K562 (cell line): ENCODE data around the gene CEP135. TPM values are rescaled to one million over a fixed set of nuclear protein-coding genes. Genes with fewer than 3 reads are reported as not detected.

ENCODE experiments used
- CHD7 ChIP-seq: fragments of 200-600 bp; sonication (generic); IDR thresholded peaks from one replicate; pipeline ENCODE4 v1.6.1; 2012; ENCODE audit warnings: mild to moderate bottlenecking, low read depth, low read length, inconsistent platforms
- ETS2 ChIP-seq: IDR thresholded peaks from 2 replicates; pipeline ENCODE4 v1.6.1; 2016; ENCODE audit warnings: borderline replicate concordance, missing genetic modification characterization, mild to moderate bottlenecking, moderate library complexity, missing compliant biosample characterization; ENCODE audit not compliant: poor library complexity, severe bottlenecking
- MCM5 ChIP-seq: fragments of 450-650 bp; IDR thresholded peaks from 2 replicates; pipeline ENCODE4 v1.6.1; 2016; ENCODE audit warnings: low read depth
- NCOA1 ChIP-seq: fragments of 450-650 bp; IDR thresholded peaks from 2 replicates; pipeline ENCODE4 v1.6.1; 2016; ENCODE audit warnings: low read depth
- NFIX ChIP-seq: fragments of 250-450 bp; sonication (Bioruptor Pico); IDR thresholded peaks from 2 replicates; pipeline ENCODE4 v1.4.0; 2020; ENCODE audit warnings: low read depth, mild to moderate bottlenecking, moderate library complexity
- POLR2H ChIP-seq: IDR thresholded peaks from 2 replicates; pipeline ENCODE4 v1.6.1; 2016; ENCODE audit warnings: missing genetic modification characterization, low read depth, mild to moderate bottlenecking, control low read depth, missing compliant biosample characterization, moderate library complexity
- PRDM10 ChIP-seq: fragments of 450-650 bp; IDR thresholded peaks from 2 replicates; pipeline ENCODE4 v1.6.1; 2018; ENCODE audit not compliant: partially characterized antibody
- polyA plus RNA-seq, 8 experiments: library from polyadenylated mRNA; depleted of rRNA in 4 of 8; stranded (reverse) in 5 of 8; unstranded in 3 of 8; fragments of >200 nt; fragmentation: Nextera tagmentation in 2 of 8; fragmentation: Illumina TruSeq in 1 of 8; extraction: Ambion mirVana in 2 of 8; extraction: Trizol in 1 of 8; gene quantifications; 2 replicates each; pipeline versions ENCODE4 v1.2.1 to v1.2.3, GENCODE V29; 2011 to 2014; ENCODE audit warnings: inconsistent platforms in 1 of 8, missing spikeins in 1 of 8
- total RNA-seq, 7 experiments: library from RNA; depleted of rRNA in 6 of 7; stranded (reverse); fragments of >200 nt in 6 of 7; fragmentation: Illumina TruSeq in 2 of 7; extraction: Trizol in 2 of 7; gene quantifications; 2 replicates each; pipeline versions ENCODE4 v1.2.1 to v1.2.3, GENCODE V29; 2011 to 2021; ENCODE audit warnings: low replicate concordance in 1 of 7

CEP135 gene
- total and polyA plus RNA-seq, 9 of the 15 experiments (the other 6 are each of a cell fraction or from before 2014, with no cell fraction given): 3.1 to 18.9 (median 15.3) TPM

GRCh38 chr4:56026596-56026995 lies 77.9 kb downstream of the CEP135 start (continued):
- no peak for TF ChIP-seq PRDM10
- no peak for TF ChIP-seq POLR2H (tag)
- no peak for TF ChIP-seq MCM5
- no peak for TF ChIP-seq ETS2 (tag)
- no peak for TF ChIP-seq NCOA1
- TF ChIP-seq CHD7: no peak
- no peak for TF ChIP-seq NFIX (CRISPR knock-in tag)
